Fibroblast of pulmonary artery (primary cell): ENCODE measurements around the gene TOX4.
"Not testable (repeated sequence)": the region's sequence is repeated elsewhere in the genome, so short reads cannot be mapped to it uniquely, and the experiment has no call there.

Experiments used
- DNase-seq: peaks from one replicate; pipeline ENCODE4 v3.0.0-alpha.2; 2010; ENCODE audit warnings: low read depth
- H3K4me3 ChIP-seq: replicated peaks from 2 replicates; pipeline ENCODE4 v1.5.1; 2011; ENCODE audit warnings: low read depth, mild to moderate bottlenecking, control low read depth, low read length, moderate library complexity
- TF ChIP-seq, protein P1 (sequence below): IDR thresholded peaks from 2 replicates; pipeline ENCODE4 v1.5.1; 2011; ENCODE audit warnings: mild to moderate bottlenecking, control low read depth, low read length, inconsistent platforms; ENCODE audit errors: missing control alignments

The TOX4 gene

GRCh38 chr14:21543521-21543960 lies 66.5 kb downstream of the TOX4 start:
- no peak overlapping the region for H3K4me3 ChIP-seq
- DNase-seq = no peak
- TF ChIP-seq, protein P1, sequence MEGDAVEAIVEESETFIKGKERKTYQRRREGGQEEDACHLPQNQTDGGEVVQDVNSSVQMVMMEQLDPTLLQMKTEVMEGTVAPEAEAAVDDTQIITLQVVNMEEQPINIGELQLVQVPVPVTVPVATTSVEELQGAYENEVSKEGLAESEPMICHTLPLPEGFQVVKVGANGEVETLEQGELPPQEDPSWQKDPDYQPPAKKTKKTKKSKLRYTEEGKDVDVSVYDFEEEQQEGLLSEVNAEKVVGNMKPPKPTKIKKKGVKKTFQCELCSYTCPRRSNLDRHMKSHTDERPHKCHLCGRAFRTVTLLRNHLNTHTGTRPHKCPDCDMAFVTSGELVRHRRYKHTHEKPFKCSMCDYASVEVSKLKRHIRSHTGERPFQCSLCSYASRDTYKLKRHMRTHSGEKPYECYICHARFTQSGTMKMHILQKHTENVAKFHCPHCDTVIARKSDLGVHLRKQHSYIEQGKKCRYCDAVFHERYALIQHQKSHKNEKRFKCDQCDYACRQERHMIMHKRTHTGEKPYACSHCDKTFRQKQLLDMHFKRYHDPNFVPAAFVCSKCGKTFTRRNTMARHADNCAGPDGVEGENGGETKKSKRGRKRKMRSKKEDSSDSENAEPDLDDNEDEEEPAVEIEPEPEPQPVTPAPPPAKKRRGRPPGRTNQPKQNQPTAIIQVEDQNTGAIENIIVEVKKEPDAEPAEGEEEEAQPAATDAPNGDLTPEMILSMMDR = no peak

DNA sequence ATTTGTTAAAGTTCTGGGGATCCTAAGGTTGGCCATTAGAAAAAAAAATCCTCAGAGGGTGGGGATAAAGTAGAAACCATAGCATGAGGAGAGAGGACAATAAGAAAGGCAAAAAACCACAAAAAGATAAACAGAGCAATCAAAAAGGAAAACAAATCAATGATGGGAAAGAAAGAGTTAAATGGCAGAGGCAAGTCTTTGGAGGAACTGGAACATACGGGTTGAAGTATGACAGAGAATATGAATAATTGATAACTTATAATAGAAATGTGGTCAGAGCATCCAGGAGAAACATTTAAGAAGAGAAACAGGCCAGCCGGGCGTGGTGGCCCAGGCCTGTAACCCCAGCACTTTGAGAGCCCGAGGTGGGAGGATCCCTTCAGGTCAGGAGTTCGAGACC lies 67.0 kb downstream of the TOX4 start:
- TF ChIP-seq, protein P1 = no peak
- no peak for DNase-seq
- no peak overlapping the region for H3K4me3 ChIP-seq

- not testable (repeated sequence) for H3K4me3 ChIP-seq, DNase-seq
These were observed 67.6 kb downstream of the TOX4 start for GRCh38 chr14:21544588-21544987.
